ENCODE results near the gene ECM2.

Gene ECM2

DNA sequence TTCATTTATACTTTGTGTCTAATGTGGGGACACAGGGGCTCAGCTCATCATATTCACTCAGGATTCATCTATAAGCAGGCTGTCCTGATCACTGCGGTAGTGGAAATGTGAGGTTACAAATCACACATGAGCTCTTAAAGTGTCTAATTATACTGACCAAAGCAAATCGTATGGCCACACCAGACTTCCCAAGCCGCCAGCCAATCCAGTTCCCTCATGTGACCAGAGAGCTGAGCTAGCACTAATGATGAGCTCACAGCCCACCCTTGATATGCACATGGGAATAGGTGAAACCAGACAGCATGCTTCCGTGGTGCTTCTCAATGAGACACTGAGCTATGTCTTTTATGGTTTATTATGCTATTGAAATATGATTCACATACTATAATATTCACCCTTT is 17.6 kb downstream of the ECM2 start:
- TF ChIP-seq, protein P1, sequence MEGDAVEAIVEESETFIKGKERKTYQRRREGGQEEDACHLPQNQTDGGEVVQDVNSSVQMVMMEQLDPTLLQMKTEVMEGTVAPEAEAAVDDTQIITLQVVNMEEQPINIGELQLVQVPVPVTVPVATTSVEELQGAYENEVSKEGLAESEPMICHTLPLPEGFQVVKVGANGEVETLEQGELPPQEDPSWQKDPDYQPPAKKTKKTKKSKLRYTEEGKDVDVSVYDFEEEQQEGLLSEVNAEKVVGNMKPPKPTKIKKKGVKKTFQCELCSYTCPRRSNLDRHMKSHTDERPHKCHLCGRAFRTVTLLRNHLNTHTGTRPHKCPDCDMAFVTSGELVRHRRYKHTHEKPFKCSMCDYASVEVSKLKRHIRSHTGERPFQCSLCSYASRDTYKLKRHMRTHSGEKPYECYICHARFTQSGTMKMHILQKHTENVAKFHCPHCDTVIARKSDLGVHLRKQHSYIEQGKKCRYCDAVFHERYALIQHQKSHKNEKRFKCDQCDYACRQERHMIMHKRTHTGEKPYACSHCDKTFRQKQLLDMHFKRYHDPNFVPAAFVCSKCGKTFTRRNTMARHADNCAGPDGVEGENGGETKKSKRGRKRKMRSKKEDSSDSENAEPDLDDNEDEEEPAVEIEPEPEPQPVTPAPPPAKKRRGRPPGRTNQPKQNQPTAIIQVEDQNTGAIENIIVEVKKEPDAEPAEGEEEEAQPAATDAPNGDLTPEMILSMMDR (IDR thresholded peaks at IDR 0.05; ENCODE audit: low read depth, low read length, missing control alignments): no peak
- no peak overlapping the region for H3K4me3 ChIP-seq (ENCODE audit: low read depth, low read length)
- DNase-seq (ENCODE audit: low read depth): no peak

DNA sequence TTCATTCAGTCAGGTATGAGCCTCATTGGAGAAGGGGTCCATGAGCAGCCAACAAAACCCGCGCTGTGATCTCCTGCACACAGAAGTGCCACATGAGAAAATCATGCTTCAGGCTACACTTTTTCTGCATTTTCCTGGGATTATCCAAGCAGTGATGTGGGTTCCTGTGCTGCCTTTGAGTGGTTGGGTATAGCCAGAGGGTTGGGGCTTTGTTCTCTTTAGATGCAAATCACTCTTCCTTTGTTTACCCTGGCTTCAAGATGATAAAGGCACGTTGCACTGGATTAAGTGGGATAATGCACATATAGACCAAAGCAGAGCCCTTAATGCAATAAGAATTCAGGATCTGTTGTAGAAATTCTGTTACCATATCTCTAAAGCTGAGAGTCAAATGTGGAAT is 18.7 kb downstream of the ECM2 start:
- H3K4me3 ChIP-seq (ENCODE audit: low read depth, low read length): no peak overlapping the region
- TF ChIP-seq, protein P1 (IDR thresholded peaks at IDR 0.05; ENCODE audit: low read depth, low read length, missing control alignments): no peak
- DNase-seq (ENCODE audit: low read depth): no peak

DNA sequence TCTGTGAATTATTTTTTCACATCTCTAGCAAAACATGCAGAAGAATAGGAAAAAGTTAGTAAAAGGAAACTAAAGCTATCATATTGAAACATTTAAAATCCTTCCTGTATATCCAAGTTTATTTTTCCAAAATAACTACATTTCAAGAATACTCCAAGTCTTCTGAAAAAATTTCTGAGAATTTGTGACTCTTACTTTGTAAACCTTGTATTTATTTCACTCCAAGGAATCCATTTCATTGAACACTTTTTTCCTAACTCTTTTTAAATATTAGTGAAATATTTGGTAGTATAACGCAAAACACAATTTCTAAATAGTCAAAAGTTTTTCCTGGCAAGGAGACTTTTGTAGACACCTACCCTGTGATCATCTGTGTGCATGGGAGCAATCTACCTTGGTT is 19.3 kb downstream of the ECM2 start:
- TF ChIP-seq, protein P1 (IDR thresholded peaks at IDR 0.05; ENCODE audit: low read depth, low read length, missing control alignments): no peak

DNA sequence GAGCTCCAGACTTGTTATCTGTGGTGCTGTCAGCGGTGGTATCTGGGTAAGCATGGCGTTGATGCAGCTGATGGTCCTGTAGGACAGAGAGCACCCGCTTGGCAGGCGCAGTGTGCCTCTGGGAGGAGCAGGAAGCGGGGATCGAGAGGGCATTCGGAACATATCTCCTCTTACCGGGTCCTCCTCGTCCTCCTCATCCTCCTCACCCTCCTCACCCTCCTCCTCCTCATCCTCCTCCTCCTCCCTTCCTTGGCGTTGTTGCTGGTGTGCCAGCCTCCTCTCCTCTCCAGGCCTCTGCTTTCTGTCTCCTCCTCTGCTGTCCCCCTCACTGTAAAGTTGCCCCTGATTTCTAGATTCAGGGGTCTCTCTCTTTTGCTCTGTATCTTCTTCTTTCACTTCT is 21.2 kb downstream of the ECM2 start:
- TF ChIP-seq, protein P1 (IDR thresholded peaks at IDR 0.05; ENCODE audit: low read depth, low read length, missing control alignments): no peak

More for the DNA sequence above, 19.3 kb downstream of the ECM2 start:
- no peak overlapping the region for H3K4me3 ChIP-seq (ENCODE audit: low read depth, low read length)
- DNase-seq (ENCODE audit: low read depth): no peak

DNA sequence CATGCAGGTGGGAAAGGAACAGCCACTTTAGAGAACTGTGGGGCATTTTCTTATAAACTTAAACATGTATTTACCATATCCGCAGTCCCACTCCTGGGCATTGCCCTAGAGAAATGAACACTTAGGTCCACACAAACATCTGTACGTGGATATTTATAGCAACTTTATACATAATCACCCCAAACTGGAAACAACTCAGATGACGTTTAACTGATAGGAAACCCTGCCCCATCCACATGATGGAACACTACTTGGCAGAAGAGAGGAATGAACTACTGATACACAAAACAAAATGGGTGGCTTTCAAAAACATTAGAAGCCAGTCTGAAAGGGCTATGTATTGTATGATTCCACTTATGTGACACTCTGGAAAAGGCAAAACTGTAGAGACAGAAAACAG is 22.4 kb downstream of the ECM2 start:
- DNase-seq (ENCODE audit: low read depth): no peak
- TF ChIP-seq, protein P1 (IDR thresholded peaks at IDR 0.05; ENCODE audit: low read depth, low read length, missing control alignments): no peak
- H3K4me3 ChIP-seq (ENCODE audit: low read depth, low read length): no peak overlapping the region

More for the DNA sequence above, 21.2 kb downstream of the ECM2 start:
- H3K4me3 ChIP-seq (ENCODE audit: low read depth, low read length): no peak overlapping the region
- no peak for DNase-seq (ENCODE audit: low read depth)

DNA sequence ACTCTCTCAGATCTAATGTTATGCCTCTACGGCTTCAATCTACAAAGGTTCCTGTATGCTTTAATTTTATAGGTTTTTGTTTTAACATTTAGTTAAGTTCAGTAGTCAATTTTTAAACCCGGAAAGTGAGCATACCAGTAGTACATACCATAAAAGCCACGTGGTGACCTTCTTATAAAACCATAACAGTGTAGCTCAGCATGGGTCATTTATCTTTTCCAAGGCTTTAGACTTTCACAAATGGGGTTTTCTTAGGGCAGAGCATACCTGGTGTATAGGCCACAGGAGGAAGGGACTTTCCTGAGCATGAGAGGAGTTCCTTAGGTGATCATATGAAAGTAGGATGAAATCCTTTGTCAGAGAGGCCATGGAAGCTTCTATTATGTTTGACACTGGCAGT is 23.2 kb downstream of the ECM2 start:
- DNase-seq (ENCODE audit: low read depth): no peak
- TF ChIP-seq, protein P1 (IDR thresholded peaks at IDR 0.05; ENCODE audit: low read depth, low read length, missing control alignments): no peak

DNA sequence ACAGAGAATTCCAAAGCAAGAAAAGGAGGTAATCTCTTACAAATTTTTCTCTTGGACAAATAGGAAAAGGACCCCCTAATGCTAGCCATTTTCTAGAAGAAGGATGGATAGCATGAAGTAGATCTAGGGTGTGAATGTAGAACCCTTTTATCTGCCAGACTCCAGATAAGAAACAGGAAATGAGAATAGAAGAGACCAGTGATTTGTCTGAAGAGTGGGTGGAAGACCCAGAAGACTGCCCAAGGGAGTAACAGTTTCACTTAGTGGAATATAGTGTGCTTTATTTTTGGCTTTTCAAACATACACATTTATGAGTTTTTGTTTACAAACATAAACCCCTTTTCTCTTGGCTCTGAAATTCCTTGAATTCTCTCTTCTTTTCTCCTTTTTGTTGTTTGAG is 25.0 kb downstream of the ECM2 start:
- no peak for DNase-seq (ENCODE audit: low read depth)
- TF ChIP-seq, protein P1 (IDR thresholded peaks at IDR 0.05; ENCODE audit: low read depth, low read length, missing control alignments): no peak
- no peak overlapping the region for H3K4me3 ChIP-seq (ENCODE audit: low read depth, low read length)

More for the DNA sequence above, 23.2 kb downstream of the ECM2 start:
- no peak overlapping the region for H3K4me3 ChIP-seq (ENCODE audit: low read depth, low read length)

Measured in GM12864 (cell line).